IMR-90 (cell line): ENCODE measurements around the gene GPR158. TPM values are rescaled to one million over a fixed set of nuclear protein-coding genes. Genes with fewer than 3 reads are reported as not detected.

Experiments
- ATAC-seq: fragments of 200-7000 bp; cut with Tn5 transposase; 2 replicates; pipeline ENCODE4 v1.9.1; 2020; ENCODE audit warnings: low read depth, mild to moderate bottlenecking, moderate library complexity
- BruUV-seq: library from RNA; stranded (reverse); fragments of 400-500 nt; replicated peaks from 2 replicates; lab custom pipeline; 2021; lab: Mats Ljungman, UMichigan
- CTCF ChIA-PET: fragments of 300-600 bp; formaldehyde crosslinking; extraction: SDS; loops from one replicate; lab custom pipeline; 2021; ENCODE audit warnings: antibody characterized with exemption; lab: Yijun Ruan, JAX
- POLR2A ChIA-PET: fragments of 300-600 bp; sonication (Branson Sonifier 250); formaldehyde crosslinking; loops from one replicate; lab custom pipeline; 2022; ENCODE audit warnings: antibody characterized with exemption; ENCODE audit not compliant: unreplicated experiment; lab: Charles Lee
- DNase-seq: peaks from one replicate; pipeline ENCODE4 v3.0.0; 2013
- H2AFZ ChIP-seq: replicated peaks from 2 replicates; pipeline ENCODE3; 2013; ENCODE audit warnings: low read length, mild to moderate bottlenecking; ENCODE audit not compliant: poor library complexity
- H2AK5ac ChIP-seq: 2 replicates; pipeline ENCODE4 v1.6.1; 2013; ENCODE audit warnings: low read depth, low read length, inconsistent platforms
- H2AK9ac ChIP-seq: replicated peaks from 2 replicates; pipeline ENCODE3; 2013; ENCODE audit warnings: mild to moderate bottlenecking, low read depth, low read length, moderate library complexity; ENCODE audit not compliant: poor library complexity
- H2BK120ac ChIP-seq: 2 replicates; pipeline ENCODE4 v1.6.1; 2013; ENCODE audit warnings: low read depth, low read length, inconsistent platforms
- H2BK15ac ChIP-seq: 3 replicates; pipeline ENCODE4 v1.6.1; 2013; ENCODE audit warnings: low read depth, low read length, inconsistent platforms
- H2BK20ac ChIP-seq: 2 replicates; pipeline ENCODE4 v1.6.1; 2013; ENCODE audit warnings: low read depth, mild to moderate bottlenecking, inconsistent platforms, low read length, moderate library complexity
- H2BK5ac ChIP-seq: 2 replicates; pipeline ENCODE4 v1.6.1; 2013; ENCODE audit warnings: mild to moderate bottlenecking, low read depth, low read length, inconsistent platforms; ENCODE audit not compliant: poor library complexity, severe bottlenecking
- H3K14ac ChIP-seq: replicated peaks from 2 replicates; pipeline ENCODE4 v1.6.1; 2013; ENCODE audit warnings: low read depth, low read length, inconsistent platforms
- H3K18ac ChIP-seq: 2 replicates; pipeline ENCODE4 v1.6.1; 2013; ENCODE audit warnings: low read depth, low read length, control low read depth
- H3K23ac ChIP-seq: 2 replicates; pipeline ENCODE4 v1.6.1; 2013; ENCODE audit warnings: low read depth, low read length, inconsistent platforms
- H3K27ac ChIP-seq: 2 replicates; pipeline ENCODE4 v1.5.1; 2013; ENCODE audit warnings: mild to moderate bottlenecking, control low read depth, low read length; ENCODE audit not compliant: insufficient read depth
- H3K27me3 ChIP-seq: 2 replicates; pipeline ENCODE4 v1.6.1; 2013; ENCODE audit warnings: low read length; ENCODE audit not compliant: control insufficient read depth, insufficient read depth
- H3K36me3 ChIP-seq: 2 replicates; pipeline ENCODE4 v1.6.1; 2013; ENCODE audit warnings: low read length, mixed read lengths; ENCODE audit not compliant: control insufficient read depth, insufficient read depth
- H3K4ac ChIP-seq: 2 replicates; pipeline ENCODE4 v1.6.1; 2013; ENCODE audit warnings: low read depth, low read length, inconsistent platforms
- H3K4me1 ChIP-seq: 2 replicates; pipeline ENCODE4 v1.6.1; 2013; ENCODE audit warnings: low read length, mixed read lengths; ENCODE audit not compliant: control insufficient read depth, insufficient read depth
- H3K4me2 ChIP-seq: 2 replicates; pipeline ENCODE4 v1.6.1; 2013; ENCODE audit warnings: low read depth, mild to moderate bottlenecking, control low read depth, low read length, moderate library complexity
- H3K4me3 ChIP-seq: 2 replicates; pipeline ENCODE4 v1.5.1; 2013; ENCODE audit warnings: low read depth, mild to moderate bottlenecking, control low read depth, low read length, moderate library complexity; ENCODE audit not compliant: insufficient read depth
- H3K56ac ChIP-seq: 2 replicates; pipeline ENCODE4 v1.6.1; 2013; ENCODE audit warnings: low read length, inconsistent platforms; ENCODE audit not compliant: insufficient read depth; ENCODE audit errors: extremely low read depth
- H3K79me1 ChIP-seq, 2 experiments: 2 replicates each; pipeline ENCODE4 v1.6.1; 2013; ENCODE audit warnings: low read length in 2 of 2, inconsistent platforms in 1 of 2, low read depth in 1 of 2
- H3K9ac ChIP-seq: 2 replicates; pipeline ENCODE4 v1.6.1; 2013; ENCODE audit warnings: low read depth, low read length, control low read depth
- H3K9me1 ChIP-seq: 2 replicates; pipeline ENCODE4 v1.6.1; 2013; ENCODE audit warnings: low read length, inconsistent platforms; ENCODE audit not compliant: insufficient read depth
- H3K9me3 ChIP-seq: 2 replicates; pipeline ENCODE4 v1.6.1; 2013; ENCODE audit warnings: low read length; ENCODE audit not compliant: control insufficient read depth, insufficient read depth
- H4K20me1 ChIP-seq: 2 replicates; pipeline ENCODE4 v1.6.1; 2013; ENCODE audit warnings: low read length, inconsistent platforms; ENCODE audit not compliant: insufficient read depth
- H4K5ac ChIP-seq: 2 replicates; pipeline ENCODE4 v1.6.1; 2013; ENCODE audit warnings: mild to moderate bottlenecking, low read depth, low read length, control low read depth
- H4K8ac ChIP-seq, 2 experiments: 2 replicates each; pipeline ENCODE4 v1.6.1; 2013; ENCODE audit warnings: low read depth in 2 of 2, low read length in 2 of 2, control low read depth in 1 of 2, inconsistent platforms in 1 of 2
- H4K91ac ChIP-seq: 2 replicates; pipeline ENCODE4 v1.6.1; 2013; ENCODE audit warnings: low read depth, low read length, inconsistent platforms; ENCODE audit not compliant: insufficient read depth
- BHLHE40 ChIP-seq: fragments of 150-350 bp; IDR thresholded peaks from 2 replicates; pipeline ENCODE4 v1.6.1; 2016; ENCODE audit warnings: mild to moderate bottlenecking, low read depth, low read length
- CEBPB ChIP-seq: IDR thresholded peaks from 2 replicates; pipeline ENCODE4 v1.6.1; 2012; ENCODE audit warnings: low read depth, low read length, improper control_type of control experiment
- CHD1 ChIP-seq: IDR thresholded peaks from 2 replicates; pipeline ENCODE4 v1.6.1; 2012; ENCODE audit warnings: low read depth, low read length, improper control_type of control experiment
- FOS ChIP-seq: fragments of 150-350 bp; IDR thresholded peaks from 2 replicates; pipeline ENCODE4 v1.6.1; 2016; ENCODE audit warnings: low read depth, low read length
- MAFK ChIP-seq: IDR thresholded peaks from 2 replicates; pipeline ENCODE4 v1.6.1; 2012; ENCODE audit warnings: low read depth, low read length, improper control_type of control experiment
- MAZ ChIP-seq: IDR thresholded peaks from 2 replicates; pipeline ENCODE4 v1.6.1; 2012; ENCODE audit warnings: low read depth, mild to moderate bottlenecking, low read length, improper control_type of control experiment, moderate library complexity, borderline replicate concordance
- MXI1 ChIP-seq: IDR thresholded peaks from 2 replicates; pipeline ENCODE4 v1.6.1; 2012; ENCODE audit warnings: low read depth, mild to moderate bottlenecking, low read length, moderate library complexity, borderline replicate concordance
- NFE2L2 ChIP-seq: fragments of 150-350 bp; IDR thresholded peaks from 2 replicates; pipeline ENCODE4 v1.6.1; 2016; ENCODE audit warnings: low read depth, mild to moderate bottlenecking, low read length
- POLR2A ChIP-seq: IDR thresholded peaks from 2 replicates; pipeline ENCODE4 v1.6.1; 2012; ENCODE audit warnings: mild to moderate bottlenecking, low read depth, low read length
- RAD21 ChIP-seq: IDR thresholded peaks from 2 replicates; pipeline ENCODE4 v1.6.1; 2012; ENCODE audit warnings: low read length, improper control_type of control experiment
- RCOR1 ChIP-seq: IDR thresholded peaks from 2 replicates; pipeline ENCODE4 v1.6.1; 2012; ENCODE audit warnings: mild to moderate bottlenecking, low read length, improper control_type of control experiment; ENCODE audit not compliant: insufficient replicate concordance
- SMC3 ChIP-seq: fragments of 150-350 bp; IDR thresholded peaks from 2 replicates; pipeline ENCODE4 v1.6.1; 2016; ENCODE audit warnings: low read depth, mild to moderate bottlenecking, antibody characterized with exemption, low read length, moderate library complexity
- USF2 ChIP-seq: fragments of 150-350 bp; IDR thresholded peaks from 2 replicates; pipeline ENCODE4 v1.6.1; 2017; ENCODE audit warnings: mild to moderate bottlenecking, antibody characterized with exemption, low read length, low read depth
- WGBS, 2 experiments: methylation state at CpG; one replicate each; pipeline versions ENCODE4 v1.1.5 to v1.1.7; 2013; ENCODE audit warnings: missing lambda C conversion rate in 2 of 2; ENCODE audit not compliant: insufficient read length in 1 of 2; ENCODE audit errors: extremely low coverage in 2 of 2; 5-methylcytosine and 5-hydroxymethylcytosine counted together
- dilution Hi-C: fragments of 300-500 bp; cut with HindIII; formaldehyde crosslinking; loops from one replicate; pipeline ENCODE4 v1.14.3; 2018; ENCODE audit warnings: low sequenced_read_pairs; ENCODE audit not compliant: unreplicated experiment
- in situ Hi-C: fragments of 300-500 bp; cut with MboI; formaldehyde crosslinking; loops from 3 replicates; pipeline ENCODE4 v1.14.3; 2019; ENCODE audit warnings: low sequenced_read_pairs, inconsistent platforms, mixed read lengths
- intact Hi-C: fragments of 100-400 bp; cut with micrococcal nuclease; formaldehyde crosslinking; loops from 2 replicates; pipeline ENCODE4 v1.10.0; 2022
- polyA plus RNA-seq, 3 experiments: library from polyadenylated mRNA; depleted of rRNA; stranded (reverse); fragments of >200 nt; gene quantifications; 2 replicates each; pipeline ENCODE4 v1.2.3, GENCODE V29; 2012; ENCODE audit warnings: low replicate concordance in 1 of 3
- total RNA-seq: library from RNA; depleted of rRNA; stranded (reverse); fragments of >200 nt; gene quantifications from 2 replicates; pipeline ENCODE4 v1.2.3, GENCODE V29; 2012
- TF ChIP-seq, protein P1 (sequence below): fragments of 150-350 bp; IDR thresholded peaks from 2 replicates; pipeline ENCODE4 v1.6.1; 2016; ENCODE audit warnings: low read depth, mild to moderate bottlenecking, low read length, moderate library complexity, borderline replicate concordance
- TF ChIP-seq, protein P2 (sequence below): conservative IDR thresholded peaks from 2 replicates; pipeline ENCODE4 v1.5.1; 2012; ENCODE audit warnings: mild to moderate bottlenecking, low read depth, low read length, improper control_type of control experiment

Gene GPR158
- total and polyA plus RNA-seq, 2 of the 4 experiments (the other 2 are of a cell fraction), result not detected

GRCh38 chr10:25327273-25327672, 152.5 kb downstream of the GPR158 start:
- no peak for DNase-seq
- CTCF ChIA-PET, result no interaction called here

More at GRCh38 chr10:25327273-25327672, 152.5 kb downstream of the GPR158 start:
- intact Hi-C loops (no loop called here), in situ Hi-C loops (no loop called here), dilution Hi-C loops (no loop called here)
- H2BK15ac ChIP-seq, result no peak overlapping the region
- H3K9ac ChIP-seq, result no peak overlapping the region
- no peak overlapping the region for H2AFZ ChIP-seq
- H4K20me1 ChIP-seq, result no peaks in the 10 kb centered on the region
- no peaks in the 10 kb centered on the region for H3K4me1 ChIP-seq
- no TSS peak for BruUV-seq
- H4K5ac ChIP-seq, result no peak overlapping the region
- H4K91ac ChIP-seq, result no peak overlapping the region
- no peak overlapping the region for H3K56ac ChIP-seq
- no peaks in the 10 kb centered on the region for H3K9me1 ChIP-seq
- no peak overlapping the region for H3K27ac ChIP-seq
- TF ChIP-seq, protein P1, sequence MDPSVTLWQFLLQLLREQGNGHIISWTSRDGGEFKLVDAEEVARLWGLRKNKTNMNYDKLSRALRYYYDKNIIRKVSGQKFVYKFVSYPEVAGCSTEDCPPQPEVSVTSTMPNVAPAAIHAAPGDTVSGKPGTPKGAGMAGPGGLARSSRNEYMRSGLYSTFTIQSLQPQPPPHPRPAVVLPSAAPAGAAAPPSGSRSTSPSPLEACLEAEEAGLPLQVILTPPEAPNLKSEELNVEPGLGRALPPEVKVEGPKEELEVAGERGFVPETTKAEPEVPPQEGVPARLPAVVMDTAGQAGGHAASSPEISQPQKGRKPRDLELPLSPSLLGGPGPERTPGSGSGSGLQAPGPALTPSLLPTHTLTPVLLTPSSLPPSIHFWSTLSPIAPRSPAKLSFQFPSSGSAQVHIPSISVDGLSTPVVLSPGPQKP, result no peak
- no peak for TF ChIP-seq RCOR1
- TF ChIP-seq NFE2L2, result no peak
- no peak for TF ChIP-seq POLR2A
- no peak for TF ChIP-seq MAZ
- no peak for TF ChIP-seq BHLHE40
- no peak for TF ChIP-seq RAD21
- TF ChIP-seq USF2, result no peak
- TF ChIP-seq, protein P2, sequence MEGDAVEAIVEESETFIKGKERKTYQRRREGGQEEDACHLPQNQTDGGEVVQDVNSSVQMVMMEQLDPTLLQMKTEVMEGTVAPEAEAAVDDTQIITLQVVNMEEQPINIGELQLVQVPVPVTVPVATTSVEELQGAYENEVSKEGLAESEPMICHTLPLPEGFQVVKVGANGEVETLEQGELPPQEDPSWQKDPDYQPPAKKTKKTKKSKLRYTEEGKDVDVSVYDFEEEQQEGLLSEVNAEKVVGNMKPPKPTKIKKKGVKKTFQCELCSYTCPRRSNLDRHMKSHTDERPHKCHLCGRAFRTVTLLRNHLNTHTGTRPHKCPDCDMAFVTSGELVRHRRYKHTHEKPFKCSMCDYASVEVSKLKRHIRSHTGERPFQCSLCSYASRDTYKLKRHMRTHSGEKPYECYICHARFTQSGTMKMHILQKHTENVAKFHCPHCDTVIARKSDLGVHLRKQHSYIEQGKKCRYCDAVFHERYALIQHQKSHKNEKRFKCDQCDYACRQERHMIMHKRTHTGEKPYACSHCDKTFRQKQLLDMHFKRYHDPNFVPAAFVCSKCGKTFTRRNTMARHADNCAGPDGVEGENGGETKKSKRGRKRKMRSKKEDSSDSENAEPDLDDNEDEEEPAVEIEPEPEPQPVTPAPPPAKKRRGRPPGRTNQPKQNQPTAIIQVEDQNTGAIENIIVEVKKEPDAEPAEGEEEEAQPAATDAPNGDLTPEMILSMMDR, result no peak
- no peak for TF ChIP-seq CEBPB
- no peak for TF ChIP-seq FOS
- TF ChIP-seq SMC3, result no peak
- no peak for TF ChIP-seq CHD1
- TF ChIP-seq MXI1, result no peak
- TF ChIP-seq MAFK, result no peak
- no peak overlapping the region for H2AK9ac ChIP-seq
- no peak overlapping the region for H3K23ac ChIP-seq
- H3K79me1 ChIP-seq, result no peaks in the 10 kb centered on the region
- no peak overlapping the region for H2BK5ac ChIP-seq
- H2BK120ac ChIP-seq, result no peak overlapping the region
- H3K4me3 ChIP-seq, result no peak overlapping the region
- H4K8ac ChIP-seq, result no peak overlapping the region
- no peak overlapping the region for H3K14ac ChIP-seq
- no CpG with 5 or more reads among the region's 3 CpGs for WGBS, 2 experiments
- ATAC-seq, result no peak
- no peak overlapping the region for H2BK20ac ChIP-seq
- no peaks in the 10 kb centered on the region for H3K27me3 ChIP-seq
- H3K4ac ChIP-seq, result no peak overlapping the region
- POLR2A ChIA-PET, result no interaction called here
- H3K18ac ChIP-seq, result no peak overlapping the region
- H3K4me2 ChIP-seq, result no peak overlapping the region
- no peaks in the 10 kb centered on the region for H3K36me3 ChIP-seq
- H2AK5ac ChIP-seq, result no peak overlapping the region
- H3K9me3 ChIP-seq, result peaks cover 3% of the 10 kb centered on the region; the same call in 1 of the 2 replicates
